Nucleus accumbens (tissue), 56 donors: ENCODE results near the gene LILRB5.
"Not testable (repeated sequence)": the region's sequence is repeated elsewhere in the genome, so short reads cannot be mapped to it uniquely, and the experiment has no call there.

Experiments
- DNase-seq, 56 donors: peaks; one replicate each; lab custom pipeline; 2025; lab: John Stamatoyannopoulos, UW

LILRB5 gene

GRCh38 chr19:54277111-54277615 is 20.1 kb upstream of the LILRB5 start:
- not testable (repeated sequence) for DNase-seq

DNA sequence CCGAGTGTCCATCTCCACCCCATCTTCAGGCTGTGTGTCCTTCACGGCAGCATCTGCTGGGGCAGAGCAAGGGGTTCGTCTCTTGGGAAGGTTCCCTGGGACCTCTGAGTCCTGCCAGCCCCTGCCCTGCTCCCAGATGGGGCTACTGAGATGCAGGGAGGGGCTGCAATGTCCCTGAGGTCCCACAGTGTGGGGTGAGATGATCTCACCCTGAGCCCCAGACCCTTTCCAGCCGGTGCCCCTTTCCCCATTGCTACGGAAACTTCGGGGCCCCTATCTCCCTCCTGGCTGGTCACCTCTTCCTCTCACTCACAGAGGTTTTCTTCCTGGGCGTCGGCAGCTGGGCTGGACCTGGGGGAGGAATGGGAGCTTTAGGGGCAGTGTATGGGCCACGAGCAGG is 18.9 kb upstream of the LILRB5 start:
- DNase-seq = no peak

DNA sequence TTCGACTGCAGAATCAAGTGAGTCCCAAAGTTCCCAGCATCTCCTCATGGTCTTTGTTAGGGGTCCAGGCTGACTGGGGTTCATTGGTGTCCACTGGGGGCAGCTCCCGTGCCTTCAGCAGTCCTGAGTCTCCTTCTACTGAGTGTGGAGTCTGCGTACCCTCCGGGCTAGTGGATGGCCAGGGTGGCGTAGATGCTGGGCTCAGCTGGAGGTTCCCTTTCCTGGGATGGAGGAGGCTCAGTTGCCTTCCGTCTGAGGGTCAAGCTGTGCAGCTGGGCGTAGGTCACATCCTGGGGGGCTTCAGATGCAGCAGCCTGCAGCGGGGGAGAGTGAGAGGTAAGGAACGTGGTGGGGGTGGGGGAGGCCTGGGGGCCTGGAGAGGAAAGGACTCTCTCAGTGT is 17.4 kb upstream of the LILRB5 start:
- DNase-seq = not testable (repeated sequence)

GRCh38 chr19:54273821-54274220 is 16.7 kb upstream of the LILRB5 start:
- no peak for DNase-seq

GRCh38 chr19:54272181-54272580 is 15.1 kb upstream of the LILRB5 start:
- not testable (repeated sequence) for DNase-seq

DNA sequence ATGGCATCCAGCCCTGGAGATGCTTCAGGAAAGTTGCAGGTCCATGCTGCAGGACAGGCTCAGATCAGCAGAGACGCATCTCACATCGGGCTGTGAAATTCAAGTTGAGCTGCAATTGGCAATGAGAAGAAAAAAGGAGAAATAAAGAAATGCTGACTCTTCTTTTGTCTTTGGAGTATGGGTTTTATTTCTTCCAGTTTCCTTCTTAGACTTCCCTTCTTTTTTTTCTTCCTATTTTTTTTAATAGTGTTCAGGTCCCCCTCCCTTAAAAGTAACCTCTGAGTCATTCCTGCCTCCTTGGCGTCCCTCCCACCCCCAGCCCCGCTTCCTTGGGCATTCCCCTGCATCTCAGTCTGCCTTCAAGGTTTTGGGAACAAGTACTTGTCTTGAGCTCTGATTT is 14.5 kb upstream of the LILRB5 start:
- DNase-seq = not testable (repeated sequence)

DNA sequence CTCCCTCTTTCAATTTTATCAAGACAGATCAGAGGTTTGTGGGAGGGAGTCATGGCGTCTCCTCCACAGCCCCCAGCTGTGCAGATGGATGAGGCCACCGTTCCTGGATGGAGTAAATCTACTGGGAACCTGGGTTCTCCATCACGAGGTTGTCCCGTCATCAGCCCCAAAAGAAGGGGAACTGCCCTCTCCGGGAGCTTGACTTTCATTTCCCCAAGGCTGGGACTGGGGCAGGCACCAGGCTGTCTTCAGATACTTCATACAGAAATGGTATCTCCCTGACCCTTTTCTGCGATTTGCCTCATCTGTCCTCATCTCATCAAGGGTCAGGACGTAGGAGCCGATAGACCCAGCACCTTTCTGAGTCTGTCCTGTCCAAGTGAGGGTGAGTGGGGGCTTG is 14.0 kb upstream of the LILRB5 start:
- DNase-seq = peak in 9 of 56 donors; percentile 2 to 41 (median 9)

GRCh38 chr19:54268936-54269335 is 11.9 kb upstream of the LILRB5 start:
- DNase-seq = no peak

DNA sequence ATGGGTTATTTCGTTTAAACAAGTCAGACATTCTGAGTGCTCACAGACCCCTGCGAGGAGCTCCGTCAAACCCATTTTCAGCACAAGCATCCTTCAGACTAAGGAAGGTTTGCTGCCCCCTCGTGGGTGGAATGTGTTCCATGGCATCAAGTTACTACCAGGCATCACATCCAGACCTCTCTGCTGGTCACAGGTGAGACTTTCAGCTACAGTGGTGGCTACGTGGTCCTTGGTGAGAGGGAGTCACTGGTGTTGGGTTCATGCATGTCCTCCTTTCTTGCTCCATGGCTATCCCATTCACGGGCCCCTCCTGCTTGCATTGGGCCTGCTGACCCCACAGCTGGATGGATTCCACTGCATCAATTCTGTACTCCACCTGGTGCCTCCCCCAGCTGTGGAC is 9.1 kb upstream of the LILRB5 start:
- DNase-seq = peak in 31 of 56 donors; percentile 4 to 72 (median 35)

GRCh38 chr19:54262470-54262869 is 5.4 kb upstream of the LILRB5 start:
- DNase-seq = no peak

DNA sequence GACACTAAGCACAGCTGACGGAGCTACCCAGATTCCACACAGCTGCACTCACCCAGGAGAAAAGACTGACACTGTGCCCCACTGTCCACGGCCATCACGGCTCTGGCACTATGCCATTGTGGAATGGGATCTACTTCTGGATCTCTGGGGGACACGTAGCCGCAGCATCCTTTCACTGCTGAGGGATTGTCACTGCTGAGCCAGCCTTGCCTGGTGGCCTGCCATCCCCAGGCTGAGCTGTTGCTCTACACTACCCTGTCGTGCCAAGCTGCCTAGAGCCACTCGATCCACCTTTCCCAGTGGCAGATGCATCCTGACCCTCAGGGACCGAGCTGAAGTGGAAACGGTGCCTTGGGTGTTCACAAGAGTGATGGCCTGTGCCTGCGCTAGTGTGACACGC is 5.0 kb upstream of the LILRB5 start:
- no peak for DNase-seq

GRCh38 chr19:54256250-54257115 is 590 bp downstream of the LILRB5 start:
- no peak for DNase-seq

GRCh38 chr19:54255105-54255775 is 1.8 kb downstream of the LILRB5 start:
- no peak for DNase-seq

DNA sequence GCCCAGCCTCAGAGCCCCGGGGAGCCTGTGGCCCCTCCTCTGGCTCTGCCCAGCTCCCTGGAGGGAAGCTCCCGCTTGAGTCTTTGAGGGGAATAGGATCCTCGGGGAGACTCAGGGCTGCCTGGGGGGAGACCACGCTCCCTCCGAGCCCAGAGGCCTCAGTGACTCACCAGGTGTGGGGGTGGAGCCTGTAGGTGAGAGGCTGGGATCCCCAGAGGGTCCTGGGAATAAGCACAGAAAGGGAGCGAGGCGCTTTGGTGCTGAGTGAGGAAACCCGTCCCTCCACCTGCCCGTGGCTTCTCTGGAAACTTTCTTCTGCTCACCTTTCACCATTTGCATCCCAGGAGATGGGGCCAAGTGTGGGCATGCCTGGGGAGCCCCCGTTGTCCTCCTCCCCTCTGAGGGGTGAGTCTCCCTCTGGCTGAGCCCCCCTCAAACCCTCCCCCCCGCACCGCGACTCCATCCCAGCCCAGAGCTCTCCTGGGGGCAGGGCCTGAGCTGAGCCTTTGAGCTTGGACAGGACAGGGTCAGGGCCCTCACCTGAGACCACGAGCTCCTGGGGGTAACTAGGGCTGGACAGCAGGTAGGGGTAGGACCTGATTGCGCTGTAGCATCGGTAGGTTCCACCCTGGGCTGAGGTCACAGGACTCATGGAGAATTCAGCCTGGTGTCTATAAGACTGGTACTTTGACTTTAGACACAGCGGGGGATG is 2.7 kb downstream of the LILRB5 start:
- no peak for DNase-seq

DNA sequence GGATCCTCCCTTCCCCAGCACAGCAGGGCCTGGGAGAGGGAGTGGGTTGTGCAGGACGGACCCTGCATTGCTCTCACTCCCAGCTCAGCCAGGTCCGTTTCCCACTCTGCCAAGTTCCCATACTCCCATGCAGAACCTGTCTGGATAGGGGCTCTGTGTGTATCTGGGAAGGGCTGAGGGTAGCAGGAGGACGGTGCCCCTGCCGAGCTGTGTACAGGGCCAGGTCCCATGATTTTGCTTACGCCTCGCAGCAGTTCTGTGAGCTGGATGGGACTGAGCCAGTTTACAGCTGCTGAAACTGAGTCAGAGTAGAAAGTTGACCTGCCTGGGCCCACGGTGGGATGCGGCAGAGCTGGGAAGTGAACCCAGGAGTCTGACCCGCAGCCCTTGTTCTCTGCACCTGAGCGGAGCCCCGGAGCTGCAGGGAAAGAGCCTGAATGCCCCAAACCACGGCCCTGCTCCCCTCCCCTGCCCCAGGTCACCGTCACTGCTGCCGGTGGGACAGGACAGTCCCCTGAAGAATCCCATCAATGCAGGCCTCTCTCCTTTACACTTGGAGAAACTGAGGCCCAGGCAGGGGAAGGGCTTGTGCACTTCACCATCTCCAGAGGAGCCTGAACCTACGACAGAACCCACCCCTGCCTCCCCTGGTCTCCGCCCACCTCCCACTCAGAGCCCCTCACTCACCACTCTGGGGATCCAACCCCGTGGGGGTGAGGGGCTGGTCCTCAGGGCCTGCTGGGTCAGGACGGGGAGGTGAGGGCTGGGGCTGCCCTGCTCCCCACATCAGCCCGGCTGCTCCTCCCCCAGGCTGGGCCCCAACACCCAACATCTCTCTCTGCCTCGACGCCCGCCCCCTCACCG is 3.5 kb downstream of the LILRB5 start:
- no peak for DNase-seq

GRCh38 chr19:54252845-54253244 is 4.2 kb downstream of the LILRB5 start:
- DNase-seq = no peak

GRCh38 chr19:54252243-54252642 is 4.8 kb downstream of the LILRB5 start:
- DNase-seq = no peak

DNA sequence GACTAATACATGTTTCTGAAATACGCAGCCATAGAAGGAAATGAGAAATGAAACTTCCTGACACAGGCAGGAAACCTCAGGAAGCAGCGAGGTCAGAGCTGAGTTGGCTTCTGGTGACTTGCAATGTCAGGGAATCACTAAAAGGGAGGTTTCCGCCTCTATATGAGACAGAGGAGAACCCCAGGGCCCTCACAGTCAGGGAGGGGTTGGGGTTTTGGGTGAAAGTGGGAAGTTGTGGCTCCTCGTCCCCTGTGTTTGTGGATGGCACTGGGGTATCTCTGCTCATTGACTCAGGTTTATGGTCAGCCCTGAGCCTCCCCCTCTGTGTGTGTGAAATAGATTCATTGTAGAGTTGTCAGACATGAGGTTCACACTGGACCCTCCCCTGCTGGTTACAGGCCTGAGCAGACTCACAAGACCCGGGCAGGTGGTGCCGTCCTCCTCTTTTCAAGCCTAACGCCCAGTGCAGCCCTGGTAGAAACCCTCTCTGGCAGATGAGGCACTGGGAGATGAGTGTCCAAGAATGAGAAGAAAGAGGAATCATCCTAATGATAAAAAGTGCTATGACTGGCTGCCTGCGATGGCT is 9.0 kb downstream of the LILRB5 start:
- DNase-seq = peak in 13 of 56 donors; percentile 1 to 38 (median 16)

DNA sequence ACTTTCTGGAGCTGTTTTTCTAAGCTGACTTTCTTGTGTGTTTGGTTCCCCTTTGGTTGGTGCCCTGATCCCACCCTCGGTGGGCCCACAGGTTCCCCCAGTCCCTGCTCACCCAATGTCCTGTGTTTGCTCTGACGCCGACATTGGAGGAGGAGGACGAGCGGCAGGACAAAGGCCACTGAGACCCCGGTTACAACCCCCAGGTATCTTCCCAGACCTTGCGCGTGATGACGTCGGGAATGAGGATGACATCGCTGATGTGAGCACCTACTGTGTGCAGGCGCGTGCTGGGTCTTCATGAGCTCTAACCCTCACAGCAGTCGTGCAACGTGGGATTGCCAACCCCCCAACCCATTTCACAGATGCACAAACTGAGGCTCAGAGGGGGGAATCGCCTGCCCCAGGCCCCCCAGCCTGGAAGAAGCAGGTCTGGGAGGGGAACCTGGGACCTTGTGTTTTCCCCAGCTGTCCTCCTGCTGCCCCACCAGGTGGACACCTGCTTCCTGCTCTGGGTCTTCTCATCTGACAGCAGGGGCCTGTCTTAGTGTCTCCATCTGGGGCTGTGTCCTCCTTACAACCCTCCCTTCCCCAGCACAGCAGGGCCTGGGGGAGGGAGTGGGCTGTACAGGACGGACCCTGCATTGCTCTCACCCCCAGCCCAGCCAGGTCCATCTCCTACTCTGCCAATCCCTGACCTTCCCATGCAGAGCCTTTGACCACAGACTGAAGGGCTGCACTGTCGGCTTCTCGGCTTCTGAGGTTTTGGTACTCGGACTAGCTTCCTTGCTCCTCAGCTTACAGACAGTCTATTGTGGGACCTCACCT is 9.8 kb downstream of the LILRB5 start:
- no peak for DNase-seq
